ENCODE results near the gene IWS1.
"Not testable (repeated sequence)": the region's sequence is repeated elsewhere in the genome, so short reads cannot be mapped to it uniquely, and the experiment has no call there.

Gene IWS1

GRCh38 chr2:127560201-127560930 is 34.1 kb upstream of the IWS1 start:
- Histone ChIP-seq H3K36me3 (ENCODE audit: control insufficient read depth, insufficient read depth, low read length) (no peaks in the 10 kb centered on the region), H3K4me1 (ENCODE audit: control insufficient read depth, insufficient read depth, low read length) (peaks cover 4% of the 10 kb centered on the region; the same call in 1 of the 2 replicates), H3K4me3 (ENCODE audit: low read length) (no peak overlapping the region), H3K27ac (ENCODE audit: low read length) (no peak overlapping the region), H3K27me3 (ENCODE audit: control insufficient read depth, insufficient read depth, low read length) (no peaks in the 10 kb centered on the region), H3K9me3 (ENCODE audit: control insufficient read depth, insufficient read depth, low read length) (no peaks in the 10 kb centered on the region)
- DNase-seq (ENCODE audit: low read depth, low spot score): no peak
- WGBS (ENCODE audit: insufficient coverage, insufficient read length): no CpG with 5 or more reads among the region's 13 CpGs

GRCh38 chr2:127559454-127559853 is 33.2 kb upstream of the IWS1 start:
- H3K9me3 ChIP-seq (ENCODE audit: control insufficient read depth, insufficient read depth, low read length): no peaks in the 10 kb centered on the region

GRCh38 chr2:127558911-127559310 is 32.6 kb upstream of the IWS1 start:
- Histone ChIP-seq H3K27me3 (ENCODE audit: control insufficient read depth, insufficient read depth, low read length) (no peaks in the 10 kb centered on the region), H3K4me1 (ENCODE audit: control insufficient read depth, insufficient read depth, low read length) (peaks cover 4% of the 10 kb centered on the region; the same call in 1 of the 2 replicates), H3K36me3 (ENCODE audit: control insufficient read depth, insufficient read depth, low read length) (no peaks in the 10 kb centered on the region), H3K27ac (ENCODE audit: low read length) (no peak overlapping the region), H3K9me3 (ENCODE audit: control insufficient read depth, insufficient read depth, low read length) (no peaks in the 10 kb centered on the region), H3K4me3 (ENCODE audit: low read length) (no peak overlapping the region)
- no peak for DNase-seq (ENCODE audit: low read depth, low spot score)
- no CpG with 5 or more reads among the region's 8 CpGs for WGBS (ENCODE audit: insufficient coverage, insufficient read length)

More at GRCh38 chr2:127559454-127559853, 33.2 kb upstream of the IWS1 start:
- no peaks in the 10 kb centered on the region for H3K27me3 ChIP-seq (ENCODE audit: control insufficient read depth, insufficient read depth, low read length)
- H3K4me1 ChIP-seq (ENCODE audit: control insufficient read depth, insufficient read depth, low read length): peaks cover 4% of the 10 kb centered on the region; the same call in 1 of the 2 replicates
- WGBS (ENCODE audit: insufficient coverage, insufficient read length): no CpG with 5 or more reads among the region's 5 CpGs
- no peak overlapping the region for H3K27ac ChIP-seq (ENCODE audit: low read length)
- H3K36me3 ChIP-seq (ENCODE audit: control insufficient read depth, insufficient read depth, low read length): no peaks in the 10 kb centered on the region
- no peak for DNase-seq (ENCODE audit: low read depth, low spot score)
- H3K4me3 ChIP-seq (ENCODE audit: low read length): no peak overlapping the region

GRCh38 chr2:127552846-127553245 is 26.6 kb upstream of the IWS1 start:
- H3K27me3 ChIP-seq (ENCODE audit: control insufficient read depth, insufficient read depth, low read length): no peaks in the 10 kb centered on the region
- H3K4me1 ChIP-seq (ENCODE audit: control insufficient read depth, insufficient read depth, low read length): no peaks in the 10 kb centered on the region
- no peaks in the 10 kb centered on the region for H3K9me3 ChIP-seq (ENCODE audit: control insufficient read depth, insufficient read depth, low read length)
- no peak overlapping the region for H3K4me3 ChIP-seq (ENCODE audit: low read length)
- no peak for DNase-seq (ENCODE audit: low read depth, low spot score)
- no CpG with 5 or more reads among the region's 2 CpGs for WGBS (ENCODE audit: insufficient coverage, insufficient read length)
- H3K27ac ChIP-seq (ENCODE audit: low read length): no peak overlapping the region
- no peaks in the 10 kb centered on the region for H3K36me3 ChIP-seq (ENCODE audit: control insufficient read depth, insufficient read depth, low read length)

- Histone ChIP-seq H3K27ac (ENCODE audit: low read length) (no peak overlapping the region), H3K4me3 (ENCODE audit: low read length) (no peak overlapping the region), H3K4me1 (ENCODE audit: control insufficient read depth, insufficient read depth, low read length) (no peaks in the 10 kb centered on the region), H3K27me3 (ENCODE audit: control insufficient read depth, insufficient read depth, low read length) (no peaks in the 10 kb centered on the region), H3K9me3 (ENCODE audit: control insufficient read depth, insufficient read depth, low read length) (no peaks in the 10 kb centered on the region), H3K36me3 (ENCODE audit: control insufficient read depth, insufficient read depth, low read length) (no peaks in the 10 kb centered on the region)
- no CpG with 5 or more reads among the region's 6 CpGs for WGBS (ENCODE audit: insufficient coverage, insufficient read length)
- DNase-seq (ENCODE audit: low read depth, low spot score): no peak
These were observed 26.0 kb upstream of the IWS1 start for GRCh38 chr2:127552336-127552735.

GRCh38 chr2:127551221-127551930 is 25.1 kb upstream of the IWS1 start:
- no peaks in the 10 kb centered on the region for H3K4me1 ChIP-seq (ENCODE audit: control insufficient read depth, insufficient read depth, low read length)
- H3K36me3 ChIP-seq (ENCODE audit: control insufficient read depth, insufficient read depth, low read length): no peaks in the 10 kb centered on the region
- H3K4me3 ChIP-seq (ENCODE audit: low read length): no peak overlapping the region
- H3K27me3 ChIP-seq (ENCODE audit: control insufficient read depth, insufficient read depth, low read length): no peaks in the 10 kb centered on the region
- DNase-seq (ENCODE audit: low read depth, low spot score): no peak
- H3K9me3 ChIP-seq (ENCODE audit: control insufficient read depth, insufficient read depth, low read length): no peaks in the 10 kb centered on the region
- no peak overlapping the region for H3K27ac ChIP-seq (ENCODE audit: low read length)
- no CpG with 5 or more reads among the region's 7 CpGs for WGBS (ENCODE audit: insufficient coverage, insufficient read length)

- 100% methylated on average over 1 of the region's 3 CpGs for WGBS (ENCODE audit: insufficient coverage, insufficient read length)
- H3K4me3 ChIP-seq (ENCODE audit: low read length): no peak overlapping the region
- H3K4me1 ChIP-seq (ENCODE audit: control insufficient read depth, insufficient read depth, low read length): no peaks in the 10 kb centered on the region
- H3K36me3 ChIP-seq (ENCODE audit: control insufficient read depth, insufficient read depth, low read length): no peaks in the 10 kb centered on the region
- no peak for DNase-seq (ENCODE audit: low read depth, low spot score)
- H3K27ac ChIP-seq (ENCODE audit: low read length): no peak overlapping the region
- no peaks in the 10 kb centered on the region for H3K9me3 ChIP-seq (ENCODE audit: control insufficient read depth, insufficient read depth, low read length)
- no peaks in the 10 kb centered on the region for H3K27me3 ChIP-seq (ENCODE audit: control insufficient read depth, insufficient read depth, low read length)
These were observed 20.5 kb upstream of the IWS1 start for GRCh38 chr2:127546797-127547196.

- Histone ChIP-seq H3K9me3 (ENCODE audit: control insufficient read depth, insufficient read depth, low read length) (no peaks in the 10 kb centered on the region), H3K27me3 (ENCODE audit: control insufficient read depth, insufficient read depth, low read length) (no peaks in the 10 kb centered on the region), H3K27ac (ENCODE audit: low read length) (no peak overlapping the region), H3K4me1 (ENCODE audit: control insufficient read depth, insufficient read depth, low read length) (no peaks in the 10 kb centered on the region), H3K36me3 (ENCODE audit: control insufficient read depth, insufficient read depth, low read length) (no peaks in the 10 kb centered on the region), H3K4me3 (ENCODE audit: low read length) (no peak overlapping the region)
- no CpG with 5 or more reads among the region's 1 CpG for WGBS (ENCODE audit: insufficient coverage, insufficient read length)
- no peak for DNase-seq (ENCODE audit: low read depth, low spot score)
These were observed 19.5 kb upstream of the IWS1 start for GRCh38 chr2:127545796-127546195.

- DNase-seq (ENCODE audit: low read depth, low spot score): no peak
- Histone ChIP-seq H3K9me3 (ENCODE audit: control insufficient read depth, insufficient read depth, low read length) (no peaks in the 10 kb centered on the region), H3K36me3 (ENCODE audit: control insufficient read depth, insufficient read depth, low read length) (no peaks in the 10 kb centered on the region), H3K4me1 (ENCODE audit: control insufficient read depth, insufficient read depth, low read length) (no peaks in the 10 kb centered on the region), H3K27ac (ENCODE audit: low read length) (no peak overlapping the region), H3K4me3 (ENCODE audit: low read length) (no peak overlapping the region), H3K27me3 (ENCODE audit: control insufficient read depth, insufficient read depth, low read length) (no peaks in the 10 kb centered on the region)
- WGBS (ENCODE audit: insufficient coverage, insufficient read length): no CpG with 5 or more reads among the region's 6 CpGs
These were observed 18.9 kb upstream of the IWS1 start for GRCh38 chr2:127545189-127545588.

- H3K9me3 ChIP-seq (ENCODE audit: control insufficient read depth, insufficient read depth, low read length); H3K4me3 ChIP-seq (ENCODE audit: low read length); DNase-seq (ENCODE audit: low read depth, low spot score); H3K27me3 ChIP-seq (ENCODE audit: control insufficient read depth, insufficient read depth, low read length); H3K36me3 ChIP-seq (ENCODE audit: control insufficient read depth, insufficient read depth, low read length); H3K27ac ChIP-seq (ENCODE audit: low read length); H3K4me1 ChIP-seq (ENCODE audit: control insufficient read depth, insufficient read depth, low read length): not testable (repeated sequence)
- no CpG with 5 or more reads among the region's 8 CpGs for WGBS (ENCODE audit: insufficient coverage, insufficient read length)
These were observed 16.8 kb upstream of the IWS1 start for GRCh38 chr2:127543013-127543501.

All from iPS DF 6.9 (cell line).